AG20443 (cell line): ENCODE results near the gene ACAD11.
A peak's percentile ranks its signal among the peaks of the same experiment; 100 is the strongest.
"Not testable (repeated sequence)": the region's sequence is repeated elsewhere in the genome, so short reads cannot be mapped to it uniquely, and the experiment has no call there.

Experiments
- DNase-seq: peaks from one replicate; pipeline ENCODE4 v3.0.0; 2012; ENCODE audit warnings: low spot score, mixed read lengths

The ACAD11 gene

DNA sequence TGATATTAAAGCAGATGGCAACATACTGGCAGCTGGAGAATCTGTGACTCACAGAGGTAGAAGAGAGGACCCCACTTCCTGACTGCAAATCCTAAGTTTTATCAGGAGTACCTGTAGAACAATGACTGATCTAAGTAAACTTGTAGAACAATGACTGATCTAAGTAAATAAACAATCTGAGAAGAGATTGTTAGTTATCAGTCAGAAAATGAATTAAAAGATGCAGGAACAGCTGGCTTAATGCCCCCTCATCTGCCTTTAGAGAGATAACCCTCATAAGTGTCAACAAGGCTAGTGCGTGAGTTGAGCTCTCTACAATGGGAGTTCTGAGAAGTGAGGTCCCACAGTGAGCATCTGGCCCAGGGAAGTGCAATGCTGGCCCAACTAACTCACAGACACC, 14.6 kb downstream of the ACAD11 start:
- no peak for DNase-seq

- DNase-seq, result no peak
Observed at GRCh38 chr3:132643366-132643765, 16.2 kb downstream of the ACAD11 start.

DNA sequence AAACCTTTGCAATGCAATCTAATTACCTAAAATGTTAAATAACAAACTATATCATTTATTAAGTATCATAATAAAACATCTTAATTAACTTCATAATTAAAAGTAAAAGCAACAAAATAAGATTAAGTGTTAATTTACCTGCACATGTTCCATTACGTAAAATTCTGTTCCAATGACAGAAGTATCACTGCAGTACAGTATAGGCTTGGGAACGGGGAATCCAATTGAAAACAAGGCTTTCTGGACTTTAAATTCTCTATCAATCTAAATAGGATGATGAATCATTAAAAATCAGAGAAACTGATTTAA, 17.1 kb downstream of the ACAD11 start:
- no peak for DNase-seq

DNA sequence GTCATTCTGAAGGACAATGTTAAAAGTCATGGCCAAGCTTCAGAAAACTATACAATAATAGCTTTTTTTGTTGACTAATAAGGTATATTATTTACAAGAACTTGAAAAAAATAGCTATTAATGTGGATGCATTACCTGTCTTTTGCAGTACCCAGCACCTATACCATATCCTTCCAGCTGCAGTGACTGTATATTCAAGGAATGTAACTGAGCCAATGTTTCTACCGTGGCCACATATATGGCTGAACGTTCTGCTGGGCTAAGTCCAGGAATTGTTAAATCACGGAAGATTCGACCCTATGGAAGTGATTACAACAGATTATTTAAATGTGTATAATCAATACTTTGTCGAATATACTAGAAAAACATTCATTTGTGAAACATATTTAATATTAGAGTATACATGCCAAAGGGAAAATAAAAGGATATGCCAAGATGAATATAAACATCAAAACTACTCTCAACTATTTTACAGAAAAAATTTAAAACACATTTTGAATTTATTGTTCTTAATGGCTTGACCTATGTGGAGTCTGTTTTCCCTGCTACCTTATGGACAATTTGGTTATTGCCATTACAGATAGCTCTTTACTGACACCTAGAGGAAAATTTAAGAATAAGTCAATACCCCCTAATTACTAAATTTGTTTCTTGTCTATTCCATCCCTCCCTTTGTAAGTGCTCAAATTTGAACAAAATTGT, 17.6 kb downstream of the ACAD11 start:
- peak; percentile 57 for DNase-seq

GRCh38 chr3:132641427-132641826, 18.2 kb downstream of the ACAD11 start:
- not testable (repeated sequence) for DNase-seq

- DNase-seq, result no peak
Observed at GRCh38 chr3:132638706-132639105, 20.9 kb downstream of the ACAD11 start.

DNA sequence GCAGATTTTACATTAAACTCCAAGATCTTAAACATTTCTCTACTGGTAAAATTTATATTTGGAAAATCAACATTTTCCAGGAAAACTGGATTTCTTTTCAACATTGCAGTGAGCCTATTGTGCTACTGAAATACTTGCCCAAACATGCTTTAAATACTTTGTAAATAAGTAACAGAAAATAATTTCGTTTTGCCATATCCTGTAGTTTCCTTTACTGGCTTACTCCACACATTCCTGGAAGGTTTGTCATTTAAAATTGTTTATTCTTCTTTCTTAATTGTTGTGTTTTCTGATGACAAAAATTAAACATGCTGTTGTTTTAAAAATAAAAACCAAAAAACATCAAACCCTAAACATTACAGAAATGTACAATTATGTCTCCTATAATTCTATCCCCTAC, 22.0 kb downstream of the ACAD11 start:
- DNase-seq, result peak; percentile 48

DNA sequence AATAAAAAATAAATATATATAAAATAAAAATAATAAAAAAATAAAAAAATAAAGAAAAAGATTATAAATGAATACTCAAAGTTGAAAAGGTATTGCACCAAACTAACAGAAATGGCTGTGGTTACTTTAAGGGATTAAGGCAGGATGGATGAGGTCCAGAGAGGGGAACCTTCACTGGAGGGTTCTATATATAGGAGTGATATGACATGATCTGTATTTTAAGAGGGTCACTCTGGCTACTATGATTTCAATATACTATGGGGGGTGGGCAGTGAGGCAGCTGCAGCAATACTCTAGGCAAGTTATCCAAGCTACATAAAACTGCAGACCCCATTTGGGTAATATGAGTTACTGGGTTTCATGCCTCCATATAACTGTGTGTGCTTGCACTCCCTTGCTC, 24.6 kb downstream of the ACAD11 start:
- no peak for DNase-seq

GRCh38 chr3:132630612-132631011, 29.0 kb downstream of the ACAD11 start:
- no peak for DNase-seq

- peak; percentile 58 for DNase-seq
Observed at GRCh38 chr3:132629928-132630327, 29.7 kb downstream of the ACAD11 start.

DNA sequence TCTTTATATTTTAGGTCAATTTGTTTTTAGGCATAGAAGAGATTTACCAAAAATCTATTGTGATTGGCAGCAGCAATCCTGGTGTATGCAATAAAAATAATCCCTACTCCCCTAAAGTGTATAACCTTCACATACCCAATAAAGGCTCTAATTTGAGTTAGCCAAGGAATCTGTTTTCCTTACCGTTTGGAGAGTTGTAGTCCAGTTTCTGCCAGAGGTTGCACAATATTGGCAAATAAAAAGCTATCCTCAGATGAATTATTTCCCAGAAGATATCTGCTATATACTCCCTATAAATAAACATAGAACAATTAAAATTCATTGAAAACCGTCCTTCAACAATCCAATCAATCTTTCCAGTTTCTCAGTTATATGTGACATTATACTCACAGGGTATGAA, 31.5 kb downstream of the ACAD11 start:
- DNase-seq, result no peak

DNA sequence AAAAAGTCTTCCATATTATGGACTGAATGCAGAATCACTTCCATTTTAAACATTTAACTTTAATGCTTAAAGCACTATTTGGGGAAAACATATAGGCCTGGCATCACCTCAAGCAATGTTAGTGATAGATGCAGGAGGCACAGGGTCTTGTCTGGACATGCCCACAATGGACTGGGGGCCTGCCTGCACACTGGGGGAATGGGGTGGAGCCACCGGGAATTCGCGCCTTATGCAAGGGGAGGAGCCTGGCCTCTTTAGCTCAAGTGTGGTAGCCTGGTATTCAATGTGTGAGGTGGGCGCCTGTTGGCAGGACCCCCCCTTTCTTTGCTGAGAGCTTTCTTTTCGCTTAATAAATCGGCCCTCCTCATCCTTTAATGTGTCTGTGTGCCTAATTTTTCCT, 32.7 kb downstream of the ACAD11 start:
- DNase-seq, result no peak

DNA sequence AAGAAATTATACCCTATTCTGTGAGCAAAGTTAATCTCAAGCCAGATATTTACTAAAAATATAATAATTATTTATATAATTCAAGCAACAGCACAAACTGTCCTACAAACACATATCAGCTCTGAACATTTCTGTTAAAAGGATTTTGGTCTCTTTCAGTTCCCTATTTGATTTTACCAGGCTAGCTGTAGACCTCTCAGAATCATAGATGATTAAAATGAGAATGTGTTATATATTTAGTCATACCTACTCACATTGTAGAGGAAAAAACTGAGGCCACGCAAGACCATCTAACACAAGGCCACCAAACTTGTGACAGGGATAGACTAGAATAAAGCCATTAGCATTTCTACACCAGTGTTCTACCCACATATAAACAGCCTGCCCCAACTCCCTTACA, 34.0 kb downstream of the ACAD11 start:
- DNase-seq, result no peak

GRCh38 chr3:132624790-132625189, 34.8 kb downstream of the ACAD11 start:
- DNase-seq, result no peak

DNA sequence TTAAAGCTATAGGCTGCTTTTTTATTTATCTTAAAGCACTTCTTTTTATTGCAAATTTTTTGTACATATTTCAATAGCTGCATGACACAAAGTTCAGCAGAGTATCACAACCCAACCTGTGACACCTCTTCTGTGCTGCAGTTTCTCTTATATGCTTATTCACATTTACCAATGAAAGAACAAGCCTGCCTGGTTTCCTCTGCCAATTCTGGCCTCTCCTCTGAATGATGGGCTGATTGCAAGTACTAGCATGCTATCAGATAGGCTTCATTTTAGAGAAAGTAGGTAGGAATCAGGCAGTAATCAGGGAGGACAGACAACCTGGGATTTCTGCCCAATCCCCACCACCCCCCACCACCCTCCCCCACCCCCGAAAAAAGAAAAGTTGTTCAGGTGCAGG, 36.0 kb downstream of the ACAD11 start:
- no peak for DNase-seq

GRCh38 chr3:132622761-132623160, 36.8 kb downstream of the ACAD11 start:
- DNase-seq, result no peak

DNA sequence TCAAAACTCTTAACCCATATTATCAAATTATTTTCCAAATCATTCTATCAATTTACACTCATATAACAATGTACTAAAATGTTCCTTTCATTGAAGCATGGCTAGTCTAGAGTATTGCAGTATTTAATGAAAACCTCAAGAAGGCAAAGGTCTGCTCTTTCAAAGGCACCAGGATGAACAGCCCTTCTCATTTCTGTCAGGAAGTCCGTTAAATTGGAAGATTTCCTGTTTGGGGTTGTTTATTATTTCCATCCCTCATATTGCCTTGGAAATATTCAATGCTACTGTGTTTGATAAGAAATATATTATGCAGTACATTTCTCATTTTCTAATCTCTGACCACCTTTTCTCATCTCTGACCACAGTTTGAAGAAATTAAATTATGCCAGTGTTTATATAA, 37.5 kb downstream of the ACAD11 start:
- no peak for DNase-seq

- no peak for DNase-seq
Observed at GRCh38 chr3:132616780-132617179, 42.8 kb downstream of the ACAD11 start.

GRCh38 chr3:132615881-132616280, 43.7 kb downstream of the ACAD11 start:
- no peak for DNase-seq

DNA sequence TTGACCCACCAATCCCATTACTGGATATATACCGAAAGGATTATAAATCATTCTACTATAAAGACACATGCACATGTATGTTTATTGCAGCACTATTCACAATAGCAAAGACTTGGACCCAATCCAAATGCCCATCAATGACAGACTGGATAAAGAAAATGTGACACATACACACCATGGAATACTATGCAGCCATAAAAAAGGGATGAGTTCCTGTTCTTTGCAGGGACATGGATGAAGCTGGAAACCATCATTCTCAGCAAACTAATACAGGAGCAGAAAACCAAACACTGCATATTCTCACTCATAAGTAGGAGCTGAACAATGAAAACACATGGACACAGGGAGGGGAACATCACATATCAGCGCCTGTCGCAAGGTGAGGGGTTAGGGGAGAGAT, 44.3 kb downstream of the ACAD11 start:
- not testable (repeated sequence) for DNase-seq

- not testable (repeated sequence) for DNase-seq
Observed at GRCh38 chr3:132606620-132607019, 53.0 kb downstream of the ACAD11 start.

GRCh38 chr3:132606085-132606484, 53.5 kb downstream of the ACAD11 start:
- peak; percentile 38 for DNase-seq

GRCh38 chr3:132605374-132605792, 54.2 kb downstream of the ACAD11 start:
- DNase-seq, result peak; percentile 17

DNA sequence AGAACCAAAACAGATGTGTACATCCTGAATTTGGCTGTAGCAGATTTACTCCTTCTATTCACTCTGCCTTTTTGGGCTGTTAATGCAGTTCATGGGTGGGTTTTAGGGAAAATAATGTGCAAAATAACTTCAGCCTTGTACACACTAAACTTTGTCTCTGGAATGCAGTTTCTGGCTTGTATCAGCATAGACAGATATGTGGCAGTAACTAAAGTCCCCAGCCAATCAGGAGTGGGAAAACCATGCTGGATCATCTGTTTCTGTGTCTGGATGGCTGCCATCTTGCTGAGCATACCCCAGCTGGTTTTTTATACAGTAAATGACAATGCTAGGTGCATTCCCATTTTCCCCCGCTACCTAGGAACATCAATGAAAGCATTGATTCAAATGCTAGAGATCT, 59.0 kb downstream of the ACAD11 start:
- not testable (repeated sequence) for DNase-seq

- DNase-seq, result no peak
Observed at GRCh38 chr3:132598181-132598580, 61.4 kb downstream of the ACAD11 start.
